HepG2 (cell line): ENCODE results near the gene SIK3. TPM values are rescaled to one million over a fixed set of nuclear protein-coding genes. Genes with fewer than 3 reads are reported as not detected.

Experiments
- AHR ChIP-seq: IDR thresholded peaks from 2 replicates; pipeline ENCODE4 v1.6.1; 2018; ENCODE audit warnings: missing genetic modification reagents, missing compliant biosample characterization
- CEBPB ChIP-seq: IDR thresholded peaks from 2 replicates; pipeline ENCODE4 v1.6.1; 2011; ENCODE audit warnings: low read depth, low read length, improper control_type of control experiment, borderline replicate concordance
- CHD2 ChIP-seq: IDR thresholded peaks from 2 replicates; pipeline ENCODE4 v1.6.1; 2011; ENCODE audit warnings: low read depth, low read length, improper control_type of control experiment
- DRAP1 ChIP-seq: IDR thresholded peaks from 2 replicates; pipeline ENCODE4 v1.6.1; 2016; ENCODE audit warnings: missing genetic modification reagents, missing compliant biosample characterization
- ESRRA ChIP-seq: sonication (generic); formaldehyde crosslinking; IDR thresholded peaks from 2 replicates; pipeline ENCODE4 v1.5.1; 2020; ENCODE audit warnings: mild to moderate bottlenecking, low read depth, missing genetic modification reagents
- FOXA3 ChIP-seq: IDR thresholded peaks from 2 replicates; pipeline ENCODE4 v1.6.1; 2016; ENCODE audit warnings: missing genetic modification reagents, missing compliant biosample characterization
- HIC2 ChIP-seq: sonication (generic); formaldehyde crosslinking; IDR thresholded peaks from 2 replicates; pipeline ENCODE4 v1.9.0; 2022; ENCODE audit warnings: low read depth, missing genetic modification reagents
- HNF4A ChIP-seq: sonication (generic); formaldehyde crosslinking; IDR thresholded peaks from 2 replicates; pipeline ENCODE4 v1.4.0; 2020; ENCODE audit warnings: missing genetic modification reagents
- KMT2A ChIP-seq: sonication (generic); formaldehyde crosslinking; IDR thresholded peaks from 2 replicates; pipeline ENCODE4 v1.4.0; 2020; ENCODE audit warnings: missing genetic modification reagents
- NONO ChIP-seq, 2 experiments: fragments of 450-650 bp in 1 of 2; sonication (generic) in 1 of 2; formaldehyde crosslinking in 1 of 2; IDR thresholded peaks in 1 of 2; conservative IDR thresholded peaks in 1 of 2; 2 replicates each; pipeline versions ENCODE4 v1.6.1 to v1.8.0; 2017 to 2022; ENCODE audit warnings: mild to moderate bottlenecking in 1 of 2, missing genetic modification reagents in 1 of 2, moderate library complexity in 1 of 2
- RELA ChIP-seq: sonication (generic); formaldehyde crosslinking; IDR thresholded peaks from 2 replicates; pipeline ENCODE4 v1.4.0; 2020; ENCODE audit warnings: missing genetic modification reagents
- TRIM22 ChIP-seq: fragments of 450-650 bp; IDR thresholded peaks from 2 replicates; pipeline ENCODE4 v1.6.1; 2017
- ZBTB25 ChIP-seq: IDR thresholded peaks from 2 replicates; pipeline ENCODE4 v1.6.1; 2018; ENCODE audit warnings: missing genetic modification reagents
- ZHX2 ChIP-seq, 2 experiments: sonication (generic) in 1 of 2; formaldehyde crosslinking in 1 of 2; IDR thresholded peaks; 2 replicates each; pipeline versions ENCODE4 v1.6.1 to v1.9.0; 2014 to 2022; ENCODE audit warnings: antibody characterized with exemption in 1 of 2, borderline replicate concordance in 1 of 2, inconsistent platforms in 1 of 2, low read depth in 1 of 2, missing genetic modification reagents in 1 of 2
- ZNF282 ChIP-seq: fragments of 450-650 bp; IDR thresholded peaks from 2 replicates; pipeline ENCODE4 v1.6.1; 2018; ENCODE audit not compliant: partially characterized antibody
- ZNF468 ChIP-seq: sonication (generic); formaldehyde crosslinking; IDR thresholded peaks from 2 replicates; pipeline ENCODE4 v1.8.0; 2022; ENCODE audit warnings: mild to moderate bottlenecking, moderate library complexity, missing genetic modification reagents
- ZNF616 ChIP-seq: sonication (generic); formaldehyde crosslinking; IDR thresholded peaks from 2 replicates; pipeline ENCODE4 v1.5.0; 2020; ENCODE audit warnings: low read depth, mild to moderate bottlenecking, missing genetic modification reagents
- ZSCAN9 ChIP-seq: IDR thresholded peaks from 2 replicates; pipeline ENCODE4 v1.6.1; 2016; ENCODE audit warnings: borderline replicate concordance
- polyA plus RNA-seq, 8 experiments: library from polyadenylated mRNA; depleted of rRNA in 3 of 8; stranded (reverse) in 7 of 8; unstranded in 1 of 8; fragments of >200 nt; fragmentation: Illumina TruSeq in 4 of 8; extraction: Trizol in 4 of 8; gene quantifications; 2 replicates each; pipeline versions ENCODE4 v1.2.1 to v1.2.3, GENCODE V29; 2011 to 2016; ENCODE audit warnings: low read depth in 4 of 8, missing spikeins in 1 of 8, mixed read lengths in 1 of 8; ENCODE audit not compliant: insufficient read depth in 1 of 8
- total RNA-seq, 5 experiments: library from RNA; depleted of rRNA; stranded (reverse); fragments of >200 nt; fragmentation: Illumina TruSeq; extraction: Trizol; gene quantifications; 2 replicates each; pipeline ENCODE4 v1.2.3, GENCODE V29; 2016; ENCODE audit warnings: low read depth in 1 of 5

Gene SIK3
- total and polyA plus RNA-seq, 2 of the 13 experiments (the other 11 are each of a cell fraction or from before 2014, with no cell fraction given) = 5.7 to 9.8 TPM

GRCh38 chr11:117095284-117096161 is 2.7 kb downstream of the SIK3 start (continued):
- TF ChIP-seq ZBTB25 = no peak; the same call in 1 of the 2 replicates
- no peak for TF ChIP-seq NONO (IDR thresholded peaks at IDR 0.05)
- no peak for TF ChIP-seq NONO (CRISPR knock-in tag; conservative IDR thresholded peaks at IDR 0.05)
- peak; percentile 97 for TF ChIP-seq FOXA3
- peak; percentile 20; the same call in 1 of the 2 replicates for TF ChIP-seq ZSCAN9 (CRISPR knock-in tag)
- TF ChIP-seq CHD2 = no peak
- TF ChIP-seq ZHX2 (IDR thresholded peaks at IDR 0.05; ENCODE audit: low read depth) = no peak
- TF ChIP-seq ZHX2 (CRISPR knock-in tag; IDR thresholded peaks at IDR 0.05; ENCODE audit: borderline replicate concordance) = no peak
- TF ChIP-seq ZNF616 (CRISPR knock-in tag) = no peak
- peak; percentile 40 for TF ChIP-seq HNF4A
- no peak for TF ChIP-seq DRAP1
- TF ChIP-seq AHR (CRISPR knock-in tag) = no peak
- no peak for TF ChIP-seq ZNF282
- TF ChIP-seq CEBPB = peak; percentile 95
- no peak for TF ChIP-seq TRIM22
- no peak; the same call in 1 of the 2 replicates for TF ChIP-seq ESRRA (CRISPR knock-in tag)
- TF ChIP-seq RELA (CRISPR knock-in tag) = no peak
- TF ChIP-seq HIC2 = no peak
- TF ChIP-seq ZNF468 (CRISPR knock-in tag) = no peak
- no peak for TF ChIP-seq KMT2A
